HEK293 (cell line): ENCODE results near the gene RAB17.
A peak's percentile ranks its signal among the peaks of the same experiment; 100 is the strongest.

Source experiments
- CTCF ChIA-PET: fragments of 350-600 bp; formaldehyde crosslinking; extraction: SDS; loops from one replicate; lab custom pipeline; 2021; ENCODE audit warnings: antibody characterized with exemption; lab: Yijun Ruan, JAX
- POLR2A ChIA-PET: fragments of 300-600 bp; formaldehyde crosslinking; extraction: SDS; loops from one replicate; lab custom pipeline; 2020; ENCODE audit warnings: antibody characterized with exemption, inconsistent platforms; lab: Yijun Ruan, JAX
- H3K27ac ChIP-seq: fragments of 200-500 bp; sonication (Bioruptor generic); 2 replicates; pipeline ENCODE4 v1.5.1; 2014; ENCODE audit warnings: low read depth, low read length, control low read depth, inconsistent platforms; ENCODE audit errors: extremely low read depth
- H3K36me3 ChIP-seq, 2 experiments: fragments of 200-500 bp in 1 of 2; sonication (Bioruptor generic) in 1 of 2; 1 replicate in 1 of 2; 2 replicates in 1 of 2; pipeline ENCODE4 v1.5.1; 2014 to 2017; ENCODE audit warnings: inconsistent platforms in 2 of 2, low read length in 2 of 2; ENCODE audit not compliant: control insufficient read depth in 2 of 2, insufficient read depth in 1 of 2
- H3K4me1 ChIP-seq: fragments of 200-500 bp; sonication (Bioruptor generic); 2 replicates; pipeline ENCODE4 v1.5.1; 2014; ENCODE audit warnings: mild to moderate bottlenecking, low read length, inconsistent platforms; ENCODE audit not compliant: control insufficient read depth, insufficient read depth
- H3K4me3 ChIP-seq: 2 replicates; pipeline ENCODE4 v1.5.1; 2011; ENCODE audit warnings: low read depth, mild to moderate bottlenecking, control low read depth, low read length, moderate library complexity
- H3K9me3 ChIP-seq: fragments of 200-500 bp; sonication (Bioruptor generic); 2 replicates; pipeline ENCODE4 v1.5.1; 2014; ENCODE audit warnings: low read depth, low read length, inconsistent platforms; ENCODE audit not compliant: control insufficient read depth, insufficient read depth
- GLI4 ChIP-seq: fragments of 450-650 bp; formaldehyde crosslinking; IDR thresholded peaks from 2 replicates; pipeline ENCODE4 v1.5.1; 2016; ENCODE audit warnings: missing biosample characterization, missing genetic modification characterization
- GLIS2 ChIP-seq: fragments of 450-650 bp; formaldehyde crosslinking; IDR thresholded peaks from 2 replicates; pipeline ENCODE4 v1.5.1; 2016; ENCODE audit warnings: missing biosample characterization, missing genetic modification characterization
- KLF1 ChIP-seq: fragments of 450-650 bp; formaldehyde crosslinking; IDR thresholded peaks from 2 replicates; pipeline ENCODE4 v1.5.1; 2016; ENCODE audit warnings: missing biosample characterization, missing genetic modification characterization
- KLF10 ChIP-seq: fragments of 450-650 bp; IDR thresholded peaks from 2 replicates; pipeline ENCODE4 v1.5.1; 2018; ENCODE audit warnings: missing biosample characterization, mild to moderate bottlenecking, missing genetic modification characterization
- PRDM1 ChIP-seq: fragments of 450-650 bp; formaldehyde crosslinking; IDR thresholded peaks from 2 replicates; pipeline ENCODE4; 2016; ENCODE audit warnings: missing biosample characterization, missing genetic modification characterization
- ZFP69B ChIP-seq: fragments of 450-650 bp; formaldehyde crosslinking; IDR thresholded peaks from 2 replicates; pipeline ENCODE4 v1.5.1; 2016; ENCODE audit warnings: missing biosample characterization, missing genetic modification characterization
- ZIC2 ChIP-seq: fragments of 450-650 bp; formaldehyde crosslinking; IDR thresholded peaks from 2 replicates; pipeline ENCODE4 v1.5.1; 2016; ENCODE audit warnings: missing biosample characterization, missing genetic modification characterization
- ZNF138 ChIP-seq: fragments of 450-650 bp; formaldehyde crosslinking; IDR thresholded peaks from 2 replicates; pipeline ENCODE4 v1.5.1; 2016; ENCODE audit warnings: missing biosample characterization, missing genetic modification characterization, borderline replicate concordance
- ZNF2 ChIP-seq: fragments of 450-650 bp; formaldehyde crosslinking; IDR thresholded peaks from 2 replicates; pipeline ENCODE4 v1.5.1; 2016; ENCODE audit warnings: missing biosample characterization, missing genetic modification characterization
- ZNF24 ChIP-seq: fragments of 450-650 bp; formaldehyde crosslinking; IDR thresholded peaks from 2 replicates; pipeline ENCODE4 v1.5.1; 2016; ENCODE audit warnings: missing biosample characterization, missing genetic modification characterization
- ZNF37A ChIP-seq: fragments of 450-650 bp; IDR thresholded peaks from 2 replicates; pipeline ENCODE4 v1.5.1; 2018; ENCODE audit warnings: missing biosample characterization, missing genetic modification characterization
- ZNF394 ChIP-seq: fragments of 450-650 bp; formaldehyde crosslinking; IDR thresholded peaks from 2 replicates; pipeline ENCODE4 v1.5.1; 2016; ENCODE audit warnings: missing biosample characterization, missing genetic modification characterization, mild to moderate bottlenecking, moderate library complexity, borderline replicate concordance
- ZNF423 ChIP-seq: fragments of 450-650 bp; formaldehyde crosslinking; IDR thresholded peaks from 2 replicates; pipeline ENCODE4 v1.5.1; 2016; ENCODE audit warnings: missing biosample characterization, missing genetic modification characterization
- ZNF549 ChIP-seq: fragments of 450-650 bp; IDR thresholded peaks from 2 replicates; pipeline ENCODE4 v1.5.1; 2018; ENCODE audit warnings: missing biosample characterization, missing genetic modification characterization, mild to moderate bottlenecking, inconsistent platforms, moderate library complexity
- ZNF560 ChIP-seq: fragments of 450-650 bp; formaldehyde crosslinking; IDR thresholded peaks from 2 replicates; pipeline ENCODE4 v1.5.1; 2017; ENCODE audit warnings: missing biosample characterization, missing genetic modification characterization, borderline replicate concordance
- ZNF624 ChIP-seq: fragments of 450-650 bp; formaldehyde crosslinking; IDR thresholded peaks from 2 replicates; pipeline ENCODE4 v1.5.1; 2017; ENCODE audit warnings: missing biosample characterization, missing genetic modification characterization
- ZNF670 ChIP-seq: fragments of 450-650 bp; formaldehyde crosslinking; IDR thresholded peaks from 2 replicates; pipeline ENCODE4 v1.5.1; 2016; ENCODE audit warnings: missing biosample characterization, missing genetic modification characterization, low read depth
- ZNF777 ChIP-seq: fragments of 450-650 bp; formaldehyde crosslinking; IDR thresholded peaks from 2 replicates; pipeline ENCODE4 v1.5.1; 2017; ENCODE audit warnings: missing biosample characterization, missing genetic modification characterization, borderline replicate concordance
- ZXDB ChIP-seq: fragments of 450-650 bp; formaldehyde crosslinking; IDR thresholded peaks from 2 replicates; pipeline ENCODE4 v1.5.1; 2016; ENCODE audit warnings: missing biosample characterization, missing genetic modification characterization
- TF ChIP-seq, protein P1 (sequence below): fragments of 450-650 bp; formaldehyde crosslinking; IDR thresholded peaks from 2 replicates; pipeline ENCODE4 v1.5.1; 2016; ENCODE audit warnings: missing biosample characterization, missing genetic modification characterization
- TF ChIP-seq, protein P2 (sequence below): fragments of 450-650 bp; formaldehyde crosslinking; IDR thresholded peaks from 2 replicates; pipeline ENCODE4 v1.5.1; 2016; ENCODE audit warnings: missing biosample characterization, missing genetic modification characterization
- TF ChIP-seq, protein P3 (sequence below): fragments of 450-650 bp; formaldehyde crosslinking; IDR thresholded peaks from 2 replicates; pipeline ENCODE4; 2016; ENCODE audit warnings: missing biosample characterization, missing genetic modification characterization
- TF ChIP-seq, protein P4 (sequence below): fragments of 450-650 bp; formaldehyde crosslinking; IDR thresholded peaks from 2 replicates; pipeline ENCODE4 v1.5.1; 2016; ENCODE audit warnings: missing biosample characterization, missing genetic modification characterization

The RAB17 gene

DNA sequence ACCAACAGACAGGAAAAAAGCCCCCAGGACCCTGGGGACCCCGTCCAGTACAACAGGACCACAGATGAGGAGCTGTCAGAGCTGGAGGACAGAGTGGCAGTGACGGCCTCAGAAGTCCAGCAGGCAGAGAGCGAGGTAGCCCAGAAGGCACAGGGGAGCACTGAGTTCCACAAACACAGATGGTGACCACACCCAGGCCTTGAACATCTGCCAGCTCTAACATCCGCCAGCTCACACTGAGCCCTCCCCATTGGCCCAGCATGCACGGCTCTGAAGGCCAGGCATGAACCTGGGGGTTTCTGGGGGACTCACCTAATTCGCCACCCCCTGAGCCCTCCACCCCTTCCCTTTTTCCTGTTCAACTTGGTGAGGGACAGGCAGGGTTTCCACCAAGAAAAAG is 49.7 kb downstream of the RAB17 start:
- no peaks in the 10 kb centered on the region for H3K4me1 ChIP-seq
- ChIA-PET POLR2A (no interaction called here), CTCF (interaction anchor here (0.6 kb wide), 1 partner anchor 9 kb away, joined by 3 read pairs; no protein-coding TSS in a partner anchor)
- no peaks in the 10 kb centered on the region for H3K9me3 ChIP-seq
- H3K36me3 ChIP-seq, result no peaks in the 10 kb centered on the region
- H3K27ac ChIP-seq, result no peak overlapping the region
- TF ChIP-seq KLF1 (tag by site-specific recombination) (peak; percentile 68), GLI4 (no peak), ZNF37A (tag by site-specific recombination) (no peak)
- H3K4me3 ChIP-seq, result no peak overlapping the region

DNA sequence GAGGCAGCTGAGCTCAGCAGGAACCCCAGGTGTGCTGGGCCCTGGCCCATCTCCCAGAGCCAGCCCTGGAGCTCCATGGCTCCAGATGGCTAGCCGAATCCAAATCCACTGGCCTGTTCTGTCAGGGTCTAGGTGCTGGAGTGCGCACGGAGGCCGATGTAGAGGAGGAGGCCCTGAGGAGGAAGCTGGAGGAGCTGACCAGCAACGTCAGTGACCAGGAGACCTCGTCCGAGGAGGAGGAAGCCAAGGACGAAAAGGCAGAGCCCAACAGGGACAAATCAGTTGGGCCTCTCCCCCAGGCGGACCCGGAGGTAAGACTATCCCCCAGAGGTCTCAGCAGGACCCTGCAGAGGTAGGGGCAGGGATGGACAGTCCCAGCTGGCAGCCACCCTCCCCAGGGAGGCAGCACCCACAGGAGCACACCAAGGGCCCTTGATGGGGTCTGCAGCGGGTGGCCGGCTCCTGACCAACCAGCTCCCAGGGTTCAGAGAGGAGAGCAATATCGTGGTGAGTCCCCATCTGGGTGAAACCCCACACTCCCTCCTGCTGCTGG is 50.2 kb downstream of the RAB17 start:
- CTCF ChIA-PET, result interaction anchor here (0.6 to 2.4 kb wide), 2 partner anchors 8 to 32 kb away, joined by 3 to 9 read pairs; no protein-coding TSS in a partner anchor
- Histone ChIP-seq H3K36me3 (no peaks in the 10 kb centered on the region), H3K9me3 (no peaks in the 10 kb centered on the region), H3K27ac (no peak overlapping the region), H3K4me1 (no peaks in the 10 kb centered on the region), H3K4me3 (no peak overlapping the region)
- POLR2A ChIA-PET, result no interaction called here
- TF ChIP-seq ZNF138 (tag by site-specific recombination), result no peak
- TF ChIP-seq, protein P1, sequence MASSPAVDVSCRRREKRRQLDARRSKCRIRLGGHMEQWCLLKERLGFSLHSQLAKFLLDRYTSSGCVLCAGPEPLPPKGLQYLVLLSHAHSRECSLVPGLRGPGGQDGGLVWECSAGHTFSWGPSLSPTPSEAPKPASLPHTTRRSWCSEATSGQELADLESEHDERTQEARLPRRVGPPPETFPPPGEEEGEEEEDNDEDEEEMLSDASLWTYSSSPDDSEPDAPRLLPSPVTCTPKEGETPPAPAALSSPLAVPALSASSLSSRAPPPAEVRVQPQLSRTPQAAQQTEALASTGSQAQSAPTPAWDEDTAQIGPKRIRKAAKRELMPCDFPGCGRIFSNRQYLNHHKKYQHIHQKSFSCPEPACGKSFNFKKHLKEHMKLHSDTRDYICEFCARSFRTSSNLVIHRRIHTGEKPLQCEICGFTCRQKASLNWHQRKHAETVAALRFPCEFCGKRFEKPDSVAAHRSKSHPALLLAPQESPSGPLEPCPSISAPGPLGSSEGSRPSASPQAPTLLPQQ (tag by site-specific recombination), result no peak
- peak; percentile 21; the same call in 1 of the 2 replicates for TF ChIP-seq ZIC2 (tag by site-specific recombination)
- TF ChIP-seq ZXDB, result no peak
- TF ChIP-seq, all 188 proteins: peak for 1

DNA sequence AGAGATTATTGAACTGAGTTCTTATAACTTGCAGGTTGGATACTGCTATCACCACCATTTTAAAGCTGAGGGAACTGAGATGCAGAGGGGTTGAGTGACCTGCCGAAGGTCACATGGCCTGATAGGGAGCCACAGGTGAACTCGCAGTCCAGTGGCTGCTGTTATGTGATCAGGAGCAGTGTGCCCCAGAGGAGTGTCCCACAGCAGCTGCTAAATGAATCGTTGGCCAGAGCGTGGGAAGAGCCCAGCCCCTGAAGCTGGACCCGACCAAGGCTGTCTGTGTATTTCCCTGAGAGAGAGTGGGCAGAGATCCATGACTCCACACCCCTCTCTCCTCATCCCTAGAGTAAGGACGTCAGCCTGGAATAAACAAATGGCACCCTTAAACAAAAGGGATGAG is 50.9 kb downstream of the RAB17 start:
- Histone ChIP-seq H3K27ac (no peak overlapping the region), H3K9me3 (no peaks in the 10 kb centered on the region), H3K36me3 (no peaks in the 10 kb centered on the region), H3K4me1 (no peaks in the 10 kb centered on the region), H3K4me3 (no peak overlapping the region)
- POLR2A ChIA-PET, result no interaction called here
- TF ChIP-seq ZNF138 (tag by site-specific recombination), result no peak
- no peak for TF ChIP-seq ZNF2 (tag by site-specific recombination)
- TF ChIP-seq ZNF423, result no peak
- TF ChIP-seq ZFP69B (tag by site-specific recombination), result no peak
- no peak for TF ChIP-seq PRDM1 (tag by site-specific recombination)
- TF ChIP-seq ZNF394, result no peak
- CTCF ChIA-PET, result interaction anchor here (1.8 to 2.4 kb wide), 2 partner anchors 9 to 32 kb away, joined by 4 to 9 read pairs; no protein-coding TSS in a partner anchor

DNA sequence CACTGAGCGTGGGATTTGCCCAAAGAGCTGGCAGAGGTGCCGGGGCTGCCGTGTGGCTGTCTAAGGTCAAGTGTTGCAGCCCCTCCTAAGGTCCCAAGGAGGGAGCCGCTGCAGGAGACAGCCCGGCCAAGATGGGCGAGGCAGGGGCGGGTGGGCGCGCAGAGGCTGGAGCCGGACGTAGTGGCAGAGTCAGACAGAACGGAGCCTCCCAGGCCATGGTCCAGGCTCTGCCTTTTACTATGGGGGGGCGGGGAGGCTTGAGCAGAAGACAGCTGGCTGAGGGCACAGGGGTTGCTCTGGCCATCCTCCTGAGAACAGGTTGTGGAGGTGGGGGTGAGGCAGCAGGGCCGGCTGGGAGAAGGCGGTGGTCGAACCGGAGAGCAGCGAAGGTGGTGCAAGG is 51.6 kb downstream of the RAB17 start:
- H3K27ac ChIP-seq, result no peak overlapping the region
- H3K36me3 ChIP-seq, result no peaks in the 10 kb centered on the region
- CTCF ChIA-PET, result interaction anchor here (0.8 to 2.4 kb wide), 3 partner anchors 10 to 33 kb away, joined by 4 to 9 read pairs (median 5); no protein-coding TSS in a partner anchor
- H3K9me3 ChIP-seq, result no peaks in the 10 kb centered on the region
- H3K4me3 ChIP-seq, result no peak overlapping the region
- TF ChIP-seq, protein P2, sequence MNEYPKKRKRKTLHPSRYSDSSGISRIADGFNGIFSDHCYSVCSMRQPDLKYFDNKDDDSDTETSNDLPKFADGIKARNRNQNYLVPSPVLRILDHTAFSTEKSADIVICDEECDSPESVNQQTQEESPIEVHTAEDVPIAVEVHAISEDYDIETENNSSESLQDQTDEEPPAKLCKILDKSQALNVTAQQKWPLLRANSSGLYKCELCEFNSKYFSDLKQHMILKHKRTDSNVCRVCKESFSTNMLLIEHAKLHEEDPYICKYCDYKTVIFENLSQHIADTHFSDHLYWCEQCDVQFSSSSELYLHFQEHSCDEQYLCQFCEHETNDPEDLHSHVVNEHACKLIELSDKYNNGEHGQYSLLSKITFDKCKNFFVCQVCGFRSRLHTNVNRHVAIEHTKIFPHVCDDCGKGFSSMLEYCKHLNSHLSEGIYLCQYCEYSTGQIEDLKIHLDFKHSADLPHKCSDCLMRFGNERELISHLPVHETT (tag by site-specific recombination), result no peak
- TF ChIP-seq ZNF624 (tag by site-specific recombination) (no peak), ZNF777 (no peak), GLIS2 (tag by site-specific recombination) (no peak), ZNF24 (tag by site-specific recombination) (no peak), KLF10 (tag by site-specific recombination) (no peak), ZNF560 (tag by site-specific recombination) (no peak), ZNF549 (tag by site-specific recombination) (no peak), ZNF670 (tag by site-specific recombination) (no peak)
- TF ChIP-seq, protein P3, sequence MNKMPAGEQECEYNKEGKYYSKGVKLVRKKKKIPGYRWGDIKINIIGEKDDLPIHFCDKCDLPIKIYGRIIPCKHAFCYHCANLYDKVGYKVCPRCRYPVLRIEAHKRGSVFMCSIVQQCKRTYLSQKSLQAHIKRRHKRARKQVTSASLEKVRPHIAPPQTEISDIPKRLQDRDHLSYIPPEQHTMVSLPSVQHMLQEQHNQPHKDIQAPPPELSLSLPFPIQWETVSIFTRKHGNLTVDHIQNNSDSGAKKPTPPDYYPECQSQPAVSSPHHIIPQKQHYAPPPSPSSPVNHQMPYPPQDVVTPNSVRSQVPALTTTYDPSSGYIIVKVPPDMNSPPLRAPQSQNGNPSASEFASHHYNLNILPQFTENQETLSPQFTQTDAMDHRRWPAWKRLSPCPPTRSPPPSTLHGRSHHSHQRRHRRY (tag by site-specific recombination), result no peak
- TF ChIP-seq, protein P4, sequence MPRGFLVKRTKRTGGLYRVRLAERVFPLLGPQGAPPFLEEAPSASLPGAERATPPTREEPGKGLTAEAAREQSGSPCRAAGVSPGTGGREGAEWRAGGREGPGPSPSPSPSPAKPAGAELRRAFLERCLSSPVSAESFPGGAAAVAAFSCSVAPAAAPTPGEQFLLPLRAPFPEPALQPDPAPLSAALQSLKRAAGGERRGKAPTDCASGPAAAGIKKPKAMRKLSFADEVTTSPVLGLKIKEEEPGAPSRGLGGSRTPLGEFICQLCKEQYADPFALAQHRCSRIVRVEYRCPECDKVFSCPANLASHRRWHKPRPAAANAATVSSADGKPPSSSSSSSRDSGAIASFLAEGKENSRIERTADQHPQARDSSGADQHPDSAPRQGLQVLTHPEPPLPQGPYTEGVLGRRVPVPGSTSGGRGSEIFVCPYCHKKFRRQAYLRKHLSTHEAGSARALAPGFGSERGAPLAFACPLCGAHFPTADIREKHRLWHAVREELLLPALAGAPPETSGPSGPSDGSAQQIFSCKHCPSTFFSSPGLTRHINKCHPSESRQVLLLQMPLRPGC (tag by site-specific recombination), result no peak
- POLR2A ChIA-PET, result no interaction called here
- H3K4me1 ChIP-seq, result no peaks in the 10 kb centered on the region
